GM10266 (cell line): Measurements from ENCODE around the gene USP48.

Experiments used
- DNase-seq: peaks from one replicate; pipeline ENCODE4 v3.0.0; 2012; ENCODE audit errors: extremely low spot score
- CTCF ChIP-seq: IDR thresholded peaks from 2 replicates; pipeline ENCODE4 v1.5.1; 2012; ENCODE audit warnings: mild to moderate bottlenecking, low read depth; ENCODE audit not compliant: control insufficient read depth, insufficient read depth; ENCODE audit errors: missing control alignments

USP48 gene

GRCh38 chr1:21758614-21759013, 24.3 kb downstream of the USP48 start:
- TF ChIP-seq CTCF = no peak
- no peak for DNase-seq

- no peak for TF ChIP-seq CTCF
- no peak for DNase-seq
These were observed 26.4 kb downstream of the USP48 start for GRCh38 chr1:21756393-21757089.

GRCh38 chr1:21755067-21755466, 27.9 kb downstream of the USP48 start:
- no peak for DNase-seq
- no peak for TF ChIP-seq CTCF

DNA sequence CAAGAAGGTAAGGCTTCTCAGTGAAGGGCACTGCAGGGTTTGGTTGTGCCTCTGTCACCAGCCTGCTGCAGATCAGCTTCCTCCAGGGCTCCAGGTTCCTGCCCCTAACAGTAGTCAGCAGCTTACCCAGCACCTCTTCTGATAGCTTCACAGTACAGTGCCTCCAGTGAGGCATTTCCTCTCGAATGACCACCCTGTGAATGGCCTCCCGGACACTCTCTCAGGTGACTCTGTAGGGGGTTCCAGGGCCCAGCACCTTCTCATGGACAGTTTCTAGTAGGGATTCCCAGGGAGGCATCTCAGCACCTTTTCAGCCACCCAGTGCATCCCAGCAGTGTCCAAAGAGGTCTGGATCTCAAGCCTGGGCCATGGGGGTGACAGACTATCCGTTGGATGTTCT, 28.4 kb downstream of the USP48 start:
- DNase-seq = no peak
- no peak for TF ChIP-seq CTCF

DNA sequence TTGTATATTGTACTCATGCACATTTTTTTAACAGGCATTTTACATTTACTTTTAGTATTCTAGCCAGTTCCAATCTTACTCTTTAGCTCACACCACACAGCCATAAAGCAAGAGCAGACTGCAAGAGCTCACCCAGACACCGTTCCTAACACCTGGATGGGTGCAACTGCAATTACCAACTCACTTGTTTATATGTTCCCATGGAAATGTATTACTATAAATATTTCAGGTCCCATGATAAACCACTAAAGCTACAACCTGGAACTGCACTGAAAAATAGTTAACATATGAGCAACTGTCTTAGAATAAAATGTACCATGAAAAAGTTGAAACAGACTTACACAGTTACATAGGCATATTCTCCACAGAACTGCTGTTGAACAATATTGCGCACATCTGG, 30.8 kb downstream of the USP48 start:
- no peak for DNase-seq
- no peak for TF ChIP-seq CTCF

- DNase-seq = no peak
- TF ChIP-seq CTCF = no peak
These were observed 31.7 kb downstream of the USP48 start for GRCh38 chr1:21751281-21751680.

- no peak for TF ChIP-seq CTCF
These were observed 32.1 kb downstream of the USP48 start for GRCh38 chr1:21750841-21751240.

More at GRCh38 chr1:21750841-21751240, 32.1 kb downstream of the USP48 start:
- DNase-seq = no peak
